Right atrium auricular region (tissue), 2 donors: ENCODE results near the gene MCRIP1. TPM values are rescaled to one million over a fixed set of nuclear protein-coding genes. Genes with fewer than 3 reads are reported as not detected.

Source experiments
- DNase-seq: peaks from one replicate; pipeline ENCODE4 v3.0.0-alpha.2; 2019; ENCODE audit warnings: low spot score
- H3K27ac ChIP-seq, 2 donors: fragments of 200-600 bp; sonication (generic); 1 replicate in 1 of 2; 2 replicates in 1 of 2; pipeline ENCODE4 v1.5.1; 2016 to 2019
- H3K27me3 ChIP-seq, 2 donors: fragments of 200-600 bp; sonication (generic); one replicate each; pipeline versions ENCODE4 v1.5.1 to v1.6.0; 2017 to 2019
- H3K36me3 ChIP-seq: fragments of 200-600 bp; sonication (generic); one replicate; pipeline ENCODE4 v1.5.1; 2016
- H3K4me1 ChIP-seq, 2 donors: fragments of 200-600 bp; sonication (generic); one replicate each; pipeline versions ENCODE4 v1.5.1 to v1.6.0; 2017 to 2019
- H3K4me3 ChIP-seq, 2 donors: fragments of 200-600 bp; sonication (generic); 1 replicate in 1 of 2; 2 replicates in 1 of 2; pipeline ENCODE4 v1.5.1; 2017 to 2019; ENCODE audit warnings: mild to moderate bottlenecking in 1 of 2, moderate library complexity in 1 of 2
- H3K9me3 ChIP-seq, 2 donors: fragments of 200-600 bp; sonication (generic); one replicate each; pipeline ENCODE4 v1.5.1; 2019
- CTCF ChIP-seq, 2 donors: fragments of 200-600 bp; sonication (generic); IDR thresholded peaks; one replicate each; pipeline ENCODE4 v1.5.1; 2019; ENCODE audit warnings: antibody characterized with exemption in 2 of 2
- total RNA-seq, 2 donors: library from RNA; depleted of rRNA; stranded (reverse); fragments of >200 nt; gene quantifications; one replicate each; pipeline ENCODE4 v1.1.0, GENCODE V29; 2016

The MCRIP1 gene
- total RNA-seq, 2 donors from 2014 or later: 91.3 to 108 TPM

- DNase-seq: no peak
- Histone ChIP-seq H3K9me3 (no peaks in the 10 kb centered on the region), H3K27ac (no peak overlapping the region), H3K4me1 (peaks cover 0 to 9% of the 10 kb centered on the region in 2 donors), H3K27me3 (no peaks in the 10 kb centered on the region), H3K4me3 (no peak overlapping the region), H3K36me3 (peaks cover 12% of the 10 kb centered on the region)
- no peak for TF ChIP-seq CTCF (IDR thresholded peaks at IDR 0.05)
Measured at GRCh38 chr17:81839301-81839700, 6.2 kb upstream of the MCRIP1 start.

GRCh38 chr17:81838753-81839255 lies 5.7 kb upstream of the MCRIP1 start:
- no peak for TF ChIP-seq CTCF (IDR thresholded peaks at IDR 0.05)
- H3K4me1 ChIP-seq: peaks cover 0 to 14% of the 10 kb centered on the region in 2 donors
- no peak overlapping the region for H3K4me3 ChIP-seq
- no peaks in the 10 kb centered on the region for H3K9me3 ChIP-seq
- no peaks in the 10 kb centered on the region for H3K27me3 ChIP-seq
- H3K27ac ChIP-seq: no peak overlapping the region
- peaks cover 8% of the 10 kb centered on the region for H3K36me3 ChIP-seq
- DNase-seq: no peak

GRCh38 chr17:81837641-81838040 lies 4.5 kb upstream of the MCRIP1 start:
- Histone ChIP-seq H3K36me3 (no peaks in the 10 kb centered on the region), H3K4me3 (no peak overlapping the region), H3K27ac (no peak overlapping the region), H3K9me3 (no peaks in the 10 kb centered on the region), H3K27me3 (no peaks in the 10 kb centered on the region), H3K4me1 (peaks cover 0 to 19% of the 10 kb centered on the region in 2 donors)
- DNase-seq: no peak
- no peak for TF ChIP-seq CTCF (IDR thresholded peaks at IDR 0.05)

GRCh38 chr17:81834831-81835267 lies 1.8 kb upstream of the MCRIP1 start, which contains the start of gene PPP1R27:
Gene PPP1R27 (minus strand): TSS chr17:81835050. CDS start chr17:81834953, 97 bp downstream.
- no peak for DNase-seq
- H3K9me3 ChIP-seq: no peaks in the 10 kb centered on the region
- TF ChIP-seq CTCF (IDR thresholded peaks at IDR 0.05): no peak
- H3K27me3 ChIP-seq: no peaks in the 10 kb centered on the region
- peak within 1 kb of the TSS; percentile 94 to 97 for H3K27ac ChIP-seq
- no peaks in the 10 kb centered on the region for H3K36me3 ChIP-seq
- peaks cover 0 to 25% of the 10 kb centered on the region in 2 donors for H3K4me1 ChIP-seq
- peak within 1 kb of the TSS; percentile 71 to 87 for H3K4me3 ChIP-seq

- Histone ChIP-seq H3K4me3 (peak overlapping the region; percentile 71 to 87), H3K9me3 (no peaks in the 10 kb centered on the region), H3K36me3 (no peaks in the 10 kb centered on the region), H3K4me1 (peaks cover 0 to 25% of the 10 kb centered on the region in 2 donors), H3K27ac (peak overlapping the region; percentile 94 to 97), H3K27me3 (no peaks in the 10 kb centered on the region)
- no peak for DNase-seq
- no peak for TF ChIP-seq CTCF (IDR thresholded peaks at IDR 0.05)
Measured at GRCh38 chr17:81833921-81834830, 1.1 kb upstream of the MCRIP1 start.
